ENCODE results near the gene PMFBP1.
"Not testable (repeated sequence)": the region's sequence is repeated elsewhere in the genome, so short reads cannot be mapped to it uniquely, and the experiment has no call there.

PMFBP1 gene

GRCh38 chr16:72094266-72094610, 77.7 kb downstream of the PMFBP1 start:
- DNase-seq, result peak; percentile 33 to 44

DNA sequence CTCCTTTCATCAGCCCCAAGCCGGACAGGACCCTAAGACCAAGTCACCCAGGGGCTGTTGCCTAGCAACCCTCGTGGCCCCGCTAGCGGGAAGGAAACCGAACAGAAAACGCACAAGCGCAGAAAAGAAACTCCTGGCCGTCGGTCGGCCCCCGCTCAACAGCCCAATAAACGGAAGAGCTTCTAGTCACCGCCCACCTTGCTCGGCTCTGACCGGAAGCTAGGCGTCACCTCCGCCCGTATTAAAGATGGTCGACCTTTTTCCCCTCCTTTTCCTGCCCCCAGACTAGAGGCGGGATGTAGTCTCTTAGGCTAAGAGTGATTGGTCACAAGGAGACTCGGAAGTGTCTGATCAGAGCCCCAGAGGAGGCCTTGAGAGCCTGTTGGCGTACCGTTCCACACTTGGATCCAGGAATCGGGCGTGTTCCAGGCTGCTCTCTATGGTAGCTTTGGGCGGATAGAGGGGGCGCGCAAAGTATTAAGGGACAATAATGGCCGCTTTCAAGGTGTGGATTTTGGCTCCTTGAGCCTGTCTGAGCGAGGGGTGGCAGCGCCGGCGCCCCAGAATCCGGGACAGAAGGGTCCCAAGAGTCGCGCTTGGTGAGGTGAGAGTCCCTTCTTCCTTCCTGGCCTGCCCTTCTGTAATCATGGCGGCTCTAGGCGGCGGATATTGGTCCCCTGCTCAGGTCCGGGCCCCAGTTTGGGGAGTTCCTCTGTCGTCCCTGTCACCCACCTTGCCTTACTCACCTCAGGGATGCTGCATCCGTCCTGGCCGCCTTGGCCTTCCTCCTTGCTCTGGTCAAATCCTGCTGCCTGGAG, 78.3 kb downstream of the PMFBP1 start, which contains the start of the genes DHX38 and TXNL4B:
DHX38 (plus strand) TSS at position 400 of the 818 bp plus-strand sequence. CDS start 2,311 bp downstream, outside the sequence.
TXNL4B (minus strand) TSS at position 173 of the 818 bp plus-strand sequence. CDS start 2,871 bp downstream, outside the sequence.
- peak; percentile 86 to 91 for DNase-seq

- peak; percentile 10 to 23 for DNase-seq
Observed at GRCh38 chr16:72092832-72093447, 79.0 kb downstream of the PMFBP1 start.

GRCh38 chr16:72091217-72091616, 80.7 kb downstream of the PMFBP1 start:
- DNase-seq, result no peak

DNA sequence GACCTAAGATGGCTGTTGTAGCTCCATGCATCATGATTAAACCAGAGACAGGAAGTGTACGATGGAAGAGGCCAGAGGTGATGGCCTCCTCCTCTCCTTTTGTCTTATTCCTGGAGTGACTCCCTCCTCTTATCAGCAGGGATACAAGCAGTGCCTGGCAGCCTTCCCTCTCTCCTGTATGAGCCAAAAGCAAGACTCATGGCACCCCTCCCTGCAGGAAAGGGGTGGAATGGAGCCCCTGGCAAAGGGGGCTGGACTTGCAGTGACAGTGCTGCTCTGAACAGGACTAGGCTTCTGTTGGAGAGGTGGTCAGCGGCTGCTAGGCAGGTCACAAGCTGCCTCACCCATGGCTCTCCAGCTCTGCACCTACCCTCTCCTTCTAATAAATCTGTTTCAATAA, 87.0 kb downstream of the PMFBP1 start:
- DNase-seq, result no peak

- DNase-seq, result no peak
Observed at GRCh38 chr16:72084445-72084844, 87.5 kb downstream of the PMFBP1 start.

DNA sequence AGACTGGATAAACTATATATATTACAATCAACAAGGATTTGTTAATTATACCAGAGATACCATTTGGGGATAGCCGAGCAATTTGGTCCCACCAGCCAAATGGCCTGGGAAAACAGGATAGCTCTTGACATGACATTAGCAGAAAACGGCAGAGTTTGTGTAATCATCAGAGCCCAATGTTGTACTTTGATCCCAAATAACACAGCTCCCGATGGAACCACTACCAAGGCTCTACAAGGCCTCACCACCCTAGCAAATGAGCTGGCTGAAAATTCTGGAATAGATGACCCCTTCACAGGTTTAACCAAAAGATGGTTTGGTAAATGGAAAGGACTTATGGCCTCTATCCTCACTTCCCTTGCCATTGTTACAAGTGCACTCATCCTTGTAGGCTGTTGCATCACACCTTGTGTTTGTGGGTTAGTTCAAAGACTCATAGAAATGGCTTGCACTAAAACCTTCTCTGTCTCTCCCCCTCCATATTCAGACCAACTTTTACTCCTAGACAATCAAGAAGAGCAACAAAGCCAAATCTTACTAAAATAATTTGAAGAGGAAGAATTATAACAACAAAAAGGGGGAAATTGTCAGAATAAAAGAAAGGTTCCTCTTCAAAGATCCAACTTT, 88.1 kb downstream of the PMFBP1 start:
- DNase-seq, result no peak

DNA sequence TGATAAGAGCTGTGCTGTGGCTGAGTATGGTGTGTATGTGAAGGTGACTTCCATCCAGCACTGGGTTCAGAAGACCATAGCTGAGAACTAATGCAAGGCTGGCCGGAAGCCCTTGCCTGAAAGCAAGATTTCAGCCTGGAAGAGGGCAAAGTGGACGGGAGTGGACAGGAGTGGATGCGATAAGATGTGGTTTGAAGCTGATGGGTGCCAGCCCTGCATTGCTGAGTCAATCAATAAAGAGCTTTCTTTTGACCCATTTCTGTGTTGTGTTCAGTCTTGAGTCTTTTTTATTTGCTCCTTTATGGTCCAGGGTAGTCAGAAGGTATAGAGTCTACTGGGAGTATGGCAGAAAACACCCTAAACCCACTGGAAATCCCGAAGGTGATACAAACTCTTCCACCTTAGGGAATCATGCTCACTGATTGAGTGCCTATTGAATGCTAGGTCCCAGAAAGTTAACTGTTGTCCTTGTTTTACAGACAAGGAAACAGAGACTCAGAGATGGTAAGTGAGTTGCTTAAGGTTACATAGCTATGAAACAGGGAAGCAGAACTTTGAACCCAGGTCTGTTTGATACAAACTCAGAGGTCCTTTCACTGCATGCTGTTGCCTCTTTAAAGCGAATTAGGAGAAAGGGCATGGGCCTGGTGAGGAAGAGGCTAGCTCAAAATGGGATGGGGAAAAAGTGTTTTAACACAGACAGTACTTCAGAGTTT, 94.8 kb downstream of the PMFBP1 start:
- DNase-seq, result not testable (repeated sequence)

- not testable (repeated sequence) for DNase-seq
Observed at GRCh38 chr16:72075067-72075466, 96.9 kb downstream of the PMFBP1 start.

GRCh38 chr16:72073560-72074230, 98.3 kb downstream of the PMFBP1 start:
- DNase-seq, result no peak

DNA sequence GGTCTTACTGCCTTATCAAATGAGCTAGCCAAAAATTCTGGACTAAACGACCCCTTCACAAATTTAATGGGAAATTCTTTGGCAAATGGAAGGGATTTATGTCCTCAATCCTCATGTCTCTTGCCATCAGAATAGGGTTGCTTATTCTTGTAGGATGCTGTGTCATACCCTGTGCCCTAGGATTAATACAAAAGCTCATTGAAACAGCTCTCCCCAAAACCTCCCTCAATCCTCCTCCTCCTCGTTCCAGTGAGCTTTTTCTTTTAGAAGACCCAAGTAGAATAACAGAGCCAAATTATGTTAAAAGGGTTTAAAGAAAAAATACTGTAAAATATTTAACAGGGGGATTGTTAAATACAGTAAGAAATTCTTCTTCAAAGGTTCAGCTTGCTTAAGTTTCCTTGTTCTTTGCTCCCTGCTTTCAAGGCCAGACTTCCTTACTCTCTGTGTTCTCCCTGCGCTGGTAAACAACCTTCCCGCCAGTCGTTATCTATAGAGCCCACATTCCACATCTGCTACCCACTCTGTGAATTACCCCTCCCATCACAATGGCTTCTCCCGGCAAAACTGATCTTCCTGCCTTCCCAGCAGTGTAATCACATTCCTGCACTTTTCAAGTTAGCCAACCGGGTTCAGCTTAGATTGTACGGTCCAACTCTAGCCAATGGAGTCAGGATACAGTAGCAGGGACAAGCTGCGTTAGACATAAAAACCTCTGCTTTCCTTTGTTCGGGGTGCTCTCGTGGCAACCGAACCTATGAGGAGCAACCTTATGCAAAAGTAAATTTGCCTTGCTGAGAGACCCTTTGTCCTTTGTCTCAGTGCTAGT, 99.2 kb downstream of the PMFBP1 start:
- no peak for DNase-seq
